Osteocyte (in vitro differentiated cells): Measurements from ENCODE around the gene PDAP1. TPM values are rescaled to one million over a fixed set of nuclear protein-coding genes. Genes with fewer than 3 reads are reported as not detected.
"Not testable (repeated sequence)": the region's sequence is repeated elsewhere in the genome, so short reads cannot be mapped to it uniquely, and the experiment has no call there.

Source experiments
- DNase-seq: peaks from one replicate; pipeline ENCODE4 v3.0.0; 2021; ENCODE audit warnings: mixed read lengths; ENCODE audit not compliant: unreplicated experiment; ENCODE audit errors: extremely low spot score
- H3K27ac Mint-ChIP-seq: one replicate; pipeline ENCODE4 v1.8.0; 2021; ENCODE audit warnings: mild to moderate bottlenecking, mixed read lengths; ENCODE audit not compliant: unreplicated experiment
- H3K27me3 Mint-ChIP-seq: one replicate; pipeline ENCODE4 v1.8.0; 2021; ENCODE audit warnings: mixed read lengths; ENCODE audit not compliant: unreplicated experiment
- H3K36me3 Mint-ChIP-seq: one replicate; pipeline ENCODE4 v1.8.0; 2021; ENCODE audit warnings: mixed read lengths; ENCODE audit not compliant: unreplicated experiment
- H3K4me1 Mint-ChIP-seq: one replicate; pipeline ENCODE4 v1.8.0; 2021; ENCODE audit warnings: mixed read lengths; ENCODE audit not compliant: unreplicated experiment
- H3K4me3 Mint-ChIP-seq: one replicate; pipeline ENCODE4 v1.8.0; 2021; ENCODE audit warnings: mild to moderate bottlenecking, moderate library complexity, mixed read lengths; ENCODE audit not compliant: unreplicated experiment
- H3K9me3 Mint-ChIP-seq: one replicate; pipeline ENCODE4 v1.8.0; 2021; ENCODE audit warnings: mixed read lengths; ENCODE audit not compliant: unreplicated experiment
- CTCF ChIP-seq: fragments of 200-600 bp; sonication (generic); IDR thresholded peaks from 2 replicates; pipeline ENCODE4 v1.5.0; 2021; ENCODE audit warnings: antibody characterized with exemption, mild to moderate bottlenecking, moderate library complexity
- total RNA-seq: library from RNA; stranded (reverse); gene quantifications from 2 replicates; pipeline ENCODE4 v1.2.1, GENCODE V29; 2021

PDAP1 gene
- total RNA-seq, 1 donor from 2014 or later: 107 TPM

- DNase-seq: no peak
- H3K9me3 Mint-ChIP-seq: no peaks in the 10 kb centered on the region
- TF ChIP-seq CTCF: no peak
- H3K27me3 Mint-ChIP-seq: no peaks in the 10 kb centered on the region
- no peaks in the 10 kb centered on the region for H3K4me1 Mint-ChIP-seq
- H3K4me3 Mint-ChIP-seq: no peak overlapping the region
- peaks cover 30% of the 10 kb centered on the region for H3K36me3 Mint-ChIP-seq
- no peak overlapping the region for H3K27ac Mint-ChIP-seq
These were observed 50.5 kb downstream of the PDAP1 start for GRCh38 chr7:99357701-99358490.

- Mint-ChIP-seq H3K9me3 (no peaks in the 10 kb centered on the region), H3K4me3 (no peak overlapping the region), H3K4me1 (no peaks in the 10 kb centered on the region), H3K36me3 (peaks cover 32% of the 10 kb centered on the region), H3K27me3 (no peaks in the 10 kb centered on the region), H3K27ac (no peak overlapping the region)
- no peak for TF ChIP-seq CTCF
- DNase-seq: no peak
These were observed 53.3 kb downstream of the PDAP1 start for GRCh38 chr7:99355098-99355497.

- H3K4me1 Mint-ChIP-seq: no peaks in the 10 kb centered on the region
- no peak for DNase-seq
- no peak overlapping the region for H3K27ac Mint-ChIP-seq
- H3K9me3 Mint-ChIP-seq: no peaks in the 10 kb centered on the region
- TF ChIP-seq CTCF: no peak
- H3K4me3 Mint-ChIP-seq: no peak overlapping the region
- H3K36me3 Mint-ChIP-seq: peaks cover 36% of the 10 kb centered on the region
- no peaks in the 10 kb centered on the region for H3K27me3 Mint-ChIP-seq
These were observed 56.1 kb downstream of the PDAP1 start for GRCh38 chr7:99352247-99352646.

GRCh38 chr7:99350641-99351040, 57.8 kb downstream of the PDAP1 start:
- H3K4me1 Mint-ChIP-seq, H3K27ac Mint-ChIP-seq, H3K9me3 Mint-ChIP-seq, H3K27me3 Mint-ChIP-seq, DNase-seq, H3K4me3 Mint-ChIP-seq: not testable (repeated sequence)
- peaks cover 33% of the 10 kb centered on the region for H3K36me3 Mint-ChIP-seq

Other genes starting within 250 kb of the PDAP1 start
- not detected in 2 replicates for gene KPNA7, start 200.5 kb downstream of the PDAP1 start, total RNA-seq
- gene MYH16, start 135.8 kb downstream of the PDAP1 start, total RNA-seq: not detected in 2 replicates
- 103 and 105 TPM in 2 replicates for gene ARPC1A, start 82.7 kb downstream of the PDAP1 start, total RNA-seq
- gene ARPC1B, start 33.9 kb downstream of the PDAP1 start, total RNA-seq: 76.1 and 84.9 TPM in 2 replicates
- 112 and 131 TPM in 2 replicates for gene BUD31, start 372 bp upstream of the PDAP1 start, total RNA-seq
- gene PTCD1, start 30.2 kb upstream of the PDAP1 start, total RNA-seq: 5.7 and 10.5 TPM in 2 replicates
- gene CPSF4, start 30.3 kb upstream of the PDAP1 start, total RNA-seq: 32.3 and 37.9 TPM in 2 replicates
- gene ATP5MF, start 57.6 kb upstream of the PDAP1 start, total RNA-seq: 251 and 253 TPM in 2 replicates
- 6.9 and 8.4 TPM in 2 replicates for gene ZNF789, start 64.3 kb upstream of the PDAP1 start, total RNA-seq
- 23.8 and 24.4 TPM in 2 replicates for gene ZNF394, start 91.7 kb upstream of the PDAP1 start, total RNA-seq
- 11.6 and 12.1 TPM in 2 replicates for gene ZKSCAN5, start 96.1 kb upstream of the PDAP1 start, total RNA-seq
- gene FAM200A, start 143.5 kb upstream of the PDAP1 start, total RNA-seq: 5.3 and 6.3 TPM in 2 replicates
- 62.8 and 64.2 TPM in 2 replicates for gene ZNF655, start 150.0 kb upstream of the PDAP1 start, total RNA-seq
- 1.1 and 1.6 TPM in 2 replicates for gene TMEM225B, start 189.7 kb upstream of the PDAP1 start, total RNA-seq
- gene ZSCAN25, start 208.3 kb upstream of the PDAP1 start, total RNA-seq: 19.6 and 20.7 TPM in 2 replicates